K562 (cell line): ENCODE results near the gene MPPED1. TPM values are rescaled to one million over a fixed set of nuclear protein-coding genes. Genes with fewer than 3 reads are reported as not detected.

Experiments
- ATAC-seq: fragments of 200-7000 bp; cut with Tn5 transposase; 3 replicates; pipeline ENCODE4 v1.9.1; 2020; ENCODE audit warnings: moderate library complexity
- BruUV-seq: library from RNA; stranded (reverse); fragments of 400-500 nt; replicated peaks from 2 replicates; lab custom pipeline; 2021; lab: Mats Ljungman, UMichigan
- CTCF ChIA-PET: fragments of 300-600 bp; formaldehyde crosslinking; extraction: SDS; loops from one replicate; lab custom pipeline; 2021; ENCODE audit warnings: low intra/inter-chr PET ratio; lab: Yijun Ruan, JAX
- POLR2A ChIA-PET: fragments of 300-600, 350-650 bp; sonication (Branson Sonifier 250); formaldehyde crosslinking; extraction: SDS; loops from one replicate; lab custom pipeline; 2021; ENCODE audit warnings: antibody characterized with exemption, inconsistent platforms; lab: Yijun Ruan, JAX
- DNase-seq, 4 experiments: peaks; one replicate each; pipeline versions ENCODE4 v3.0.0 to v3.0.0-alpha.2; 2011 to 2018; ENCODE audit warnings: low spot score in 3 of 4, mixed read lengths in 3 of 4; ENCODE audit errors: extremely low read depth in 1 of 4
- FAIRE-seq: peaks from 2 replicates; lab custom pipeline; 2011; peaks lifted over from hg19 to GRCh38; lab: Jason Lieb, UNC
- H2AFZ ChIP-seq: 2 replicates; pipeline ENCODE4 v1.6.0; 2011; ENCODE audit warnings: low read depth, low read length, control low read depth, inconsistent platforms
- H3K27ac ChIP-seq: fragments of 200-600 bp; 3 replicates; pipeline ENCODE4 v1.8.0; 2011; ENCODE audit warnings: low read depth, mild to moderate bottlenecking, control low read depth, inconsistent platforms, low read length, moderate library complexity, mixed read lengths; ENCODE audit errors: extremely low read depth
- H3K27me3 ChIP-seq, 2 experiments: fragments of 300-600 bp in 1 of 2; 2 replicates in 1 of 2; 3 replicates in 1 of 2; pipeline versions ENCODE4 v1.6.0 to v1.8.0; 2011; ENCODE audit warnings: inconsistent platforms in 2 of 2, low read length in 2 of 2, mild to moderate bottlenecking in 1 of 2, mixed read lengths in 1 of 2, moderate library complexity in 1 of 2; ENCODE audit not compliant: control insufficient read depth in 2 of 2, insufficient read depth in 2 of 2
- H3K36me3 ChIP-seq: fragments of 300-600 bp; 3 replicates; pipeline ENCODE4 v1.8.0; 2011; ENCODE audit warnings: mild to moderate bottlenecking, low read length, inconsistent platforms; ENCODE audit not compliant: control insufficient read depth, insufficient read depth
- H3K4me1 ChIP-seq, 2 experiments: fragments of 200-600 bp in 1 of 2; replicated peaks in 1 of 2; 2 replicates in 1 of 2; 3 replicates in 1 of 2; pipeline versions ENCODE4 v1.5.1 to v1.8.0; 2011; ENCODE audit warnings: inconsistent platforms in 2 of 2, low read length in 2 of 2, mild to moderate bottlenecking in 1 of 2, mixed read lengths in 1 of 2, moderate library complexity in 1 of 2; ENCODE audit not compliant: control insufficient read depth in 2 of 2, insufficient read depth in 2 of 2
- H3K4me2 ChIP-seq: 2 replicates; pipeline ENCODE4 v1.6.1; 2011; ENCODE audit warnings: low read length, control low read depth, inconsistent platforms, mixed read lengths; ENCODE audit not compliant: insufficient read depth
- H3K4me3 ChIP-seq: fragments of 200-600 bp; sonication (generic), shearing (Covaris generic); 2 replicates; pipeline ENCODE4 v1.5.1; 2016; ENCODE audit warnings: control low read depth, inconsistent platforms
- H3K79me2 ChIP-seq: fragments of 200-600 bp; 3 replicates; pipeline ENCODE4 v1.8.0; 2011; ENCODE audit warnings: low read length, inconsistent platforms; ENCODE audit not compliant: control insufficient read depth, insufficient read depth
- H3K9ac ChIP-seq, 2 experiments: 2 replicates each; pipeline versions ENCODE4 v1.6.0 to v1.6.1; 2011; ENCODE audit warnings: low read depth in 2 of 2, low read length in 2 of 2, control low read depth in 1 of 2, inconsistent platforms in 1 of 2, mild to moderate bottlenecking in 1 of 2, mixed read lengths in 1 of 2; ENCODE audit not compliant: insufficient read depth in 1 of 2
- H3K9me1 ChIP-seq: one replicate; pipeline ENCODE4 v1.6.0; 2011; ENCODE audit warnings: inconsistent platforms, mild to moderate bottlenecking, low read length, moderate library complexity; ENCODE audit not compliant: control insufficient read depth, insufficient read depth
- H3K9me3 ChIP-seq: replicated peaks from 2 replicates; pipeline ENCODE4 v1.5.1; 2011; ENCODE audit warnings: low read depth, low read length, inconsistent platforms; ENCODE audit not compliant: control insufficient read depth, insufficient read depth
- H4K20me1 ChIP-seq: replicated peaks from 2 replicates; pipeline ENCODE4 v1.6.1; 2011; ENCODE audit warnings: low read length, inconsistent platforms, mixed read lengths; ENCODE audit not compliant: control insufficient read depth, insufficient read depth
- ATF1 ChIP-seq, 2 experiments: fragments of 450-650 bp in 1 of 2; IDR thresholded peaks; 2 replicates each; pipeline ENCODE4 v1.6.1; 2016; ENCODE audit warnings: missing compliant biosample characterization in 1 of 2, missing genetic modification characterization in 1 of 2
- CREB1 ChIP-seq, 2 experiments: sonication (generic) in 1 of 2; formaldehyde crosslinking in 1 of 2; IDR thresholded peaks; 2 replicates each; pipeline versions ENCODE4 v1.6.1 to v1.8.0; 2012 to 2022; ENCODE audit warnings: inconsistent platforms in 1 of 2, mild to moderate bottlenecking in 1 of 2, missing genetic modification reagents in 1 of 2, moderate library complexity in 1 of 2
- ETV6 ChIP-seq, 3 experiments: fragments of 150-350 bp in 1 of 3; sonication (generic) in 1 of 3; formaldehyde crosslinking in 1 of 3; IDR thresholded peaks; 2 replicates each; pipeline versions ENCODE4 v1.6.1 to v1.8.0; 2014 to 2022; ENCODE audit warnings: borderline replicate concordance in 2 of 3, low read depth in 2 of 3, antibody characterized with exemption in 1 of 3, low read length in 1 of 3, mild to moderate bottlenecking in 1 of 3, missing genetic modification reagents in 1 of 3
- MITF ChIP-seq: IDR thresholded peaks from 2 replicates; pipeline ENCODE4 v1.6.1; 2014; ENCODE audit warnings: antibody characterized with exemption
- MXI1 ChIP-seq: IDR thresholded peaks from 2 replicates; pipeline ENCODE4 v1.6.1; 2011; ENCODE audit warnings: low read depth, mild to moderate bottlenecking, improper control_type of control experiment, low read length
- MYNN ChIP-seq, 2 experiments: sonication (generic); formaldehyde crosslinking in 1 of 2; IDR thresholded peaks; 2 replicates each; pipeline versions ENCODE4 v1.5.0 to v1.6.1; 2016 to 2020; ENCODE audit warnings: antibody characterized with exemption in 1 of 2, missing genetic modification reagents in 1 of 2
- NFIC ChIP-seq: fragments of 450-650 bp; IDR thresholded peaks from 2 replicates; pipeline ENCODE4 v1.6.1; 2017; ENCODE audit warnings: mild to moderate bottlenecking, inconsistent platforms
- NFXL1 ChIP-seq: fragments of 450-650 bp; formaldehyde crosslinking; IDR thresholded peaks from 2 replicates; pipeline ENCODE4 v1.4.0; 2021; ENCODE audit warnings: mild to moderate bottlenecking
- RBBP5 ChIP-seq: fragments of 200-600 bp; sonication (generic); IDR thresholded peaks from 2 replicates; pipeline ENCODE4 v1.6.1; 2012; ENCODE audit warnings: borderline replicate concordance, mild to moderate bottlenecking, low read length, control low read depth, inconsistent platforms; ENCODE audit not compliant: insufficient read depth, poor library complexity, severe bottlenecking
- U2AF1 ChIP-seq: fragments of 200-400 bp; formaldehyde crosslinking; optimal IDR thresholded peaks from 2 replicates; pipeline ENCODE3; 2017; ENCODE audit warnings: mild to moderate bottlenecking, low read depth, low read length, moderate library complexity
- ZKSCAN3 ChIP-seq: fragments of 250-450 bp; sonication (Bioruptor Pico); IDR thresholded peaks from 2 replicates; pipeline ENCODE4 v1.4.0; 2020
- ZKSCAN8 ChIP-seq: fragments of 200-800 bp; sonication (Bioruptor generic); IDR thresholded peaks from 2 replicates; pipeline ENCODE4 v1.6.1; 2016; ENCODE audit warnings: missing genetic modification characterization, missing compliant biosample characterization
- ZNF24 ChIP-seq: fragments of 450-650 bp; IDR thresholded peaks from 2 replicates; pipeline ENCODE4 v1.6.1; 2016
- ZNF398 ChIP-seq: fragments of 250-450 bp; sonication (Bioruptor Pico); IDR thresholded peaks from 2 replicates; pipeline ENCODE4 v1.8.0; 2021; ENCODE audit warnings: moderate library complexity, mild to moderate bottlenecking, inconsistent platforms
- WGBS: fragments of 100-300 bp; shearing (Covaris generic); methylation state at CpG from one replicate; pipeline ENCODE4 v1.1.6; 2016; ENCODE audit warnings: low coverage, mixed read lengths; ENCODE audit not compliant: insufficient coverage; ENCODE audit errors: missing lambda C conversion rate; 5-methylcytosine and 5-hydroxymethylcytosine counted together
- in situ Hi-C: fragments of 300-500 bp; cut with MboI; formaldehyde crosslinking; loops from 4 replicates; pipeline ENCODE4 v1.15.0; 2018; ENCODE audit warnings: inconsistent platforms, mixed read lengths
- intact Hi-C: fragments of 100-400 bp; cut with micrococcal nuclease; formaldehyde crosslinking; loops from 2 replicates; pipeline ENCODE4 v1.14.2; 2022
- polyA plus RNA-seq, 8 experiments: library from polyadenylated mRNA; depleted of rRNA in 4 of 8; stranded (reverse) in 5 of 8; unstranded in 3 of 8; fragments of >200 nt; fragmentation: Nextera tagmentation in 2 of 8; fragmentation: Illumina TruSeq in 1 of 8; extraction: Ambion mirVana in 2 of 8; extraction: Trizol in 1 of 8; gene quantifications; 2 replicates each; pipeline versions ENCODE4 v1.2.1 to v1.2.3, GENCODE V29; 2011 to 2014; ENCODE audit warnings: inconsistent platforms in 1 of 8, missing spikeins in 1 of 8
- total RNA-seq, 7 experiments: library from RNA; depleted of rRNA in 6 of 7; stranded (reverse); fragments of >200 nt in 6 of 7; fragmentation: Illumina TruSeq in 2 of 7; extraction: Trizol in 2 of 7; gene quantifications; 2 replicates each; pipeline versions ENCODE4 v1.2.1 to v1.2.3, GENCODE V29; 2011 to 2021; ENCODE audit warnings: low replicate concordance in 1 of 7

The MPPED1 gene
- total and polyA plus RNA-seq, 9 of the 15 experiments (the other 6 are each of a cell fraction or from before 2014, with no cell fraction given): not detected

GRCh38 chr22:43516386-43516785 is 104.6 kb downstream of the MPPED1 start:
- ATAC-seq (no peak), FAIRE-seq (no peak), DNase-seq (no peak)
- Histone ChIP-seq H3K9me3 (no peaks in the 10 kb centered on the region), H3K4me2 (no peak overlapping the region), H3K9me1 (no peaks in the 10 kb centered on the region), H3K27me3 (no peaks in the 10 kb centered on the region; a peak in 1 of 5 replicates), H2AFZ (no peak overlapping the region), H3K4me1 (no peaks in the 10 kb centered on the region), H4K20me1 (no peaks in the 10 kb centered on the region), H3K4me3 (no peak overlapping the region), H3K9ac (no peak overlapping the region), H3K27ac (no peak overlapping the region), H3K79me2 (no peaks in the 10 kb centered on the region), H3K36me3 (no peaks in the 10 kb centered on the region)
- in situ Hi-C loops: no loop called here
- CTCF ChIA-PET: no interaction called here
- intact Hi-C loops: no loop called here
- POLR2A ChIA-PET: no interaction called here
- no TSS peak for BruUV-seq
- TF ChIP-seq MITF: no peak
- no peak for TF ChIP-seq ATF1 (CRISPR knock-in tag; IDR thresholded peaks at IDR 0.05)
- no peak for TF ChIP-seq ATF1 (tag; IDR thresholded peaks at IDR 0.05)
- no peak for TF ChIP-seq MYNN (IDR thresholded peaks at IDR 0.05)
- no peak for TF ChIP-seq MYNN (CRISPR knock-in tag; IDR thresholded peaks at IDR 0.05)
- TF ChIP-seq ZNF398 (CRISPR knock-in tag): no peak
- no peak for TF ChIP-seq ZKSCAN3
- no peak for TF ChIP-seq NFIC
- TF ChIP-seq ZKSCAN8 (CRISPR knock-in tag): no peak
- no peak for TF ChIP-seq ETV6 (IDR thresholded peaks at IDR 0.05; ENCODE audit: borderline replicate concordance in 1 of 2, low read depth in 2 of 2, low read length in 1 of 2)
- no peak for TF ChIP-seq ETV6 (CRISPR knock-in tag; IDR thresholded peaks at IDR 0.05; ENCODE audit: borderline replicate concordance)
- no peak for TF ChIP-seq RBBP5
- no peak for TF ChIP-seq U2AF1
- TF ChIP-seq NFXL1 (CRISPR knock-in tag): no peak
- TF ChIP-seq CREB1 (IDR thresholded peaks at IDR 0.05): no peak
- TF ChIP-seq CREB1 (CRISPR knock-in tag; IDR thresholded peaks at IDR 0.05): no peak
- TF ChIP-seq ZNF24: no peak
- TF ChIP-seq MXI1: no peak
- WGBS: 2% methylated on average over 11 of the region's 14 CpGs
